ENCODE results near the gene B4GALT1.
"Not testable (repeated sequence)": the region's sequence is repeated elsewhere in the genome, so short reads cannot be mapped to it uniquely, and the experiment has no call there.

B4GALT1 gene

DNA sequence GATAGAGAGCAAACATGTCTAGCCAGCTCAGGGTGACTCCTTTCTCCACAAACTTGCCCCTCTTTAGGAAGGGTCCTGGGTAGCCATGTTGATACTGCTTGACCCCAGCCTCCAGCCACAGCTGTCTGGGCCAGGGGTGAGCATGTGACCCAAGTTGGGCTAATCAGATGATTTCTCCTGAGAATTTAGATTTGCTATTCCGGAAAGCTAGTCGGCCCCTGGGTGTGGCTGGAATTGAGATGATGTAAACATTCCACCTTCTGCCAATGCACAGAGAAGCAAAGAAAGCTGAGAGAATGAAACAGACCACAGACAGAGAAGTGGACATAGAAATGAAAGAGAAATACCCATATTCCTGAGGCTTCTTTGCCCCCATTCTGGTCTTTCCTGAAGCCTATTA lies 17.8 kb upstream of the B4GALT1 start:
- DNase-seq (ENCODE audit: low read depth), result no peak

DNA sequence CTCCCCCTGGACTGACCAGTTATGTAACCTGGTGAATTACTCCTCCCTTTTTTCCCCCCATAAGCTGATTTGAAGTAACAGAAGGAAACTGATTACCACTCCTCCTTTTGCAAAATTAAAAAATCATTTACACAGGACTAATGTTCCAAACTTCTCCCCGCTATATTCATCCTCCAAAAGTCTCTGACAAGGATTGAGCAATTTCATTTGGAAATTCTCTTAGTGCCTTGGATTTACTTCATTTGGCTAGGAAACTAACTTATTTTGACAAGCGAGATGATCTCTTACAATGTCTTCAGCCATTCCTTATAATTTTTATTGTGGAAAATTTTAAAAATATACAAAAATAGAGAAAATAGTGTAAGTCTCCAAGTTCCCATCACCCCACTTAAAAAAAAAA lies 15.4 kb upstream of the B4GALT1 start:
- DNase-seq (ENCODE audit: low read depth), result no peak

DNA sequence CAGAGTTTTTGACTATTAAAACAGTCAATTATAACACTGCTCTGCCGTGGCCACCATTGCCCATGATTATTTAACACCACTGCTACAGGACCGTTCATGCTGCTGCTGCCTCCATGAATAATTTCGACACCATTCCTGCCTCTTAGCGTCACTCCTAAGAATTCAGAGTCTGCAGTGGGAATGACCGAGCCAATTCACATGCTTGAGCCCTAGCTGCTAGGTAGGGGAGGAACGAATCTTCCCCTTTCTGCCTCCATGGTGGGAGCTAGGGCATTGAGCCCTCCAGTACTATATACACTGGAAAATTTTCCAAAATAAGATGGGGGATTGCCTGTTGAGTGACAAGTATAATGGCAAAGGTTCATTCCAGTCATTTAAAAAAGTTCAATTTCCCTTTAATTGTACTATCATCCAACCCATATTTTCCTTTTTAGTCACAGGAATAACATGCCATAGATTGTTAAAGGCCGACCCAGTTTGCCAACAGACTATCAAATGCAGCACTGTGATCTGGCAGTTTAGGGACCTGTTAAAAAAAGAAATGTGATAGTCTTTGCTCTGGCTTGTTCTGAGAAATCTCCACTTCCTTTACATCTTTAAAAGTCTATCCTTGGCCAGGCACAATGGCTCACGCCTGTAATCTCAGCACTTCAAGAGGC lies 13.5 kb upstream of the B4GALT1 start:
- no peak for DNase-seq (ENCODE audit: low read depth)

DNA sequence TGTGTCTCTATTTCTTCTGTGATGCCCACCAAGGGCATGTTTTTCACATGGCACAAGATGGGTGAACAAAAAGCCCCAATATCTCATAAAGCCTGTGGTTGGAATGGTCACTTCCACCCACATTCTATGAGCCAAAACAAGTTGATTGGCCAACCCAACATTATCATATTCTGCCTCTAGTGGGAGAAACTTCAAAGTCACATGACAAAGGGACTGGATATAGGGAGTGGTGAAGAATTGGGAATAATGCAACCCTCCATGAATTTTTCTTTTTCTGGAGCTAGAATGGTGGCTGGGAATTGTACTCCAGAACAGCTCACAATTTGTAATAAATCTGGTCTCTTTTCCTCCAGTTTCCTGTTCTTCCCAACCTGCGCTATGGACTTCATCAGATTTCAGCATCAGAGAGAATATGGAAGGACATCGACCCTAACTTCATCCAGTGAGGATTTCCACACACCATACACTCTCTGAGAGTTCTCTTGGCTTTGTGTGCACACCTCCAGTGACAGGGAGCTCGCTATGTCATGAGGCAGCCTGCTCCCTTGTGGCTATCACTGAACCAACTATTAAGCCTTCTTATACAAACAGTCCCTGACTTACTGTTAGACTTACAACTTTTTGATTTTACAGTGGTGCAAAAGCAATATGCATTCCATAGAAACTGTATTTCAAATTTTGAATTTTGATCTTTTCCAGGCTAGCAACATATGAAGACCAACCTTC lies 12.0 kb upstream of the B4GALT1 start:
- no peak for DNase-seq (ENCODE audit: low read depth)

DNA sequence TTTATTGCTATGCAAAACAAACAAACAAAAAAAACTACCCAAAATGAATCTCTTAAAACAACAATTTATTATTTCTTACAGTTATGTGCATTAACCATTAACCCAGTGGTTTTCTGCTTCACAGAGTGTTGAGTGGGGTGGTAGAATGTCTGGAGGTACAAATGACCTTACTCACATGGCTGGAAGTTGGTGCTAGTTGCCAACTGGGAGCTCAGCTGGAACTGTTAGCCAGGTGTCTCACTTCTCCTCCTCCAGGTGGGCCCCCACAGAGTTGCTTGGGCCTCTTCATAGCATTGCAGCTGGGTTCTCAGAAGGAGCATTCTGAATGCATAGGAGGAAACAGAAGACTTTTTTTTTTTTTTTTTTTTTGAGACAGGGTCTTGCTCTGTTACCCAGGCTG lies 10.5 kb upstream of the B4GALT1 start:
- DNase-seq (ENCODE audit: low read depth), result no peak

DNA sequence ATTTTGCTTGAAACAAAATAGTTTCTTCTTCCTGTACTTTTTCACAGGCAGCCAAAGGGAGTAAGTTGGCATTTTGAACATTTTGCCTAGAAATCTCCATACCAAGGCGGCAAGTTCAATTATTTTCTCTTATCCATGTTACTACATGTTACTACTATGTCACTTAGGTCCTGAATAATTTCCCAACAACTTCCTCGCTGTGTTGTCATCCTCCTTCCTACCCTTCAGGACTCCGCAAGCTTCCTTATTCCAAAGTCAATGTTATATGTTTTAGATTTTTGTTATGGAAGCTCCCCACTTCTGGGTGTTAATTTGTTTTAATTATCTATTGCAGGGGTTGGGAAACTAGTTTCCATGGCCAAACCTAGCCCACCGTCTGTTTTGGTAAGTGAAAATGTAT lies 9.9 kb upstream of the B4GALT1 start:
- DNase-seq (ENCODE audit: low read depth), result no peak

DNA sequence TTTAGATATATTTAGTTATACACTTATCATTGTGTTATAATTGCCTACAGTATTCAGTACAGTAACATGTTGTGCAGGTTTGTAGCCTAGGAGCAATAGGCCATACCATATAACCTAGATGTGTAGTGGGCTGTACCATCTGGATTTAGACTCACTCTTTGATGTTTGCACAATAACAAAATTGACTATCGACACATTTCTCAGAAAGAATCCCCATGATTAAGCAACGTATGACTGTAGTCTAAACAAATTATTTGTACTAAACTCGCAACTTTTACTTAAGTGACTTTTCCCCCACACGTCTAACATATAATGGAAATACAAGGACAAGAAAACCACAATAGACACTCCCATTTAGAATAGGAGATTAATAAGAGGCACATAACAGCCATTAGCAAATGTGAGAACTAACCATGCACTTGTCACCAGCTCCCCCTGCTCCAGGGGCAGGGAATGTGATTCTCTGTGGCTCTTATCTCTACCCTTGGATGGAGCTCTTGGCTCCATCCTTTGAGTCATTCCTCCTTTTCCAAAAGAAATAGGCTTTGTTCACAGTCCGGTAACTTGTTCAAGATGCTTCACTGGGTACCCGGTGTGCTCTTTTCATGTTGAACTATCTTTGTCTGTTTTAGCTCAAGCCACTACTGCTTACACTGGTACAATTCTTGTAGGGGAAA lies 8.7 kb upstream of the B4GALT1 start:
- DNase-seq (ENCODE audit: low read depth), result no peak

DNA sequence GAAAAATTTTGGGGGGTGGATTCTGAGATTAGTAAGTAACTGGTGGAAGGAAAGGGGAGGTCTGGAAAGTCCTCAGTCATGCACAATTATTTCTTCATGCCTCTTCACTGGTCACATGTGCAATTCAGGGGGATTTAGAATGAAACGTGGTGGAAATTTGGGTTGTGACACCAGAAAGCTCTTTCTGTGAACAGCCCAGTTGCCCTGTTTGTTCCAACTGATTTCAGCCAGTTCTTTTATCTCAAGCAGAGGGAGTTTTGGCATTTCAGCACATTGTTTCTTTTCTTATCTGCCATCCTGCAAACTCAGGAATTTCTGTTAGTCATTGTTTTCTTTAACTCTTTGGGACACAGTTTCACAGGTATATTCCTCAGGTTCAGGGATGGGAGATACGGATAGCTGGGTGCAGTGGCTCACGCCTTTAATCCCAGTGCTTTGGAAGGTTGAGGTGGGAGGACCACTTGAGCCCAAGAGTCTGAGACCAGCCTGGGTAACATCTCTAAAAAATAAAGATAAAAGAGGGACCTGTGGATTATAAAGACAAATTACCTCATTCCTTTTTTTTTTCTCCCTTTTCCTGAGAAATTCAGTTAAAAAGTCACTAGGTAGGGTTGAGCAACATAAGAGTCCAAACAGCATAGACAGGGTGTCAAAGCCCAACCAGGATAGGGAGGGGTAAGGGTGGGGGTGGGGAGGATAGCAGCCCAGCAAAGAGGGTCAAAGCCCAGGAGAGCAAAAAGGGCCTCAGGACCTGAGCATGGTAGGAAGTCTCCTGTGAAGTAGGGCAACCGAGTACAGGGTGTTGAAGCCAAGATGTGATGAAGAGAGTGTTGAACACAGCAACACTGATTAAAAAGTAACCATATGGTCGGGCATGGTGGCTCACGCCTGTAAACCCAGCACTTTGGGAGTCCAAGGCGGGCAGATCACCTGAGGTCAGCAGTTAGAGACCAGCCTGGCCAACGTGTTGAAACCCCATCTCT lies 5.4 kb upstream of the B4GALT1 start:
- DNase-seq (ENCODE audit: low read depth), result no peak

DNA sequence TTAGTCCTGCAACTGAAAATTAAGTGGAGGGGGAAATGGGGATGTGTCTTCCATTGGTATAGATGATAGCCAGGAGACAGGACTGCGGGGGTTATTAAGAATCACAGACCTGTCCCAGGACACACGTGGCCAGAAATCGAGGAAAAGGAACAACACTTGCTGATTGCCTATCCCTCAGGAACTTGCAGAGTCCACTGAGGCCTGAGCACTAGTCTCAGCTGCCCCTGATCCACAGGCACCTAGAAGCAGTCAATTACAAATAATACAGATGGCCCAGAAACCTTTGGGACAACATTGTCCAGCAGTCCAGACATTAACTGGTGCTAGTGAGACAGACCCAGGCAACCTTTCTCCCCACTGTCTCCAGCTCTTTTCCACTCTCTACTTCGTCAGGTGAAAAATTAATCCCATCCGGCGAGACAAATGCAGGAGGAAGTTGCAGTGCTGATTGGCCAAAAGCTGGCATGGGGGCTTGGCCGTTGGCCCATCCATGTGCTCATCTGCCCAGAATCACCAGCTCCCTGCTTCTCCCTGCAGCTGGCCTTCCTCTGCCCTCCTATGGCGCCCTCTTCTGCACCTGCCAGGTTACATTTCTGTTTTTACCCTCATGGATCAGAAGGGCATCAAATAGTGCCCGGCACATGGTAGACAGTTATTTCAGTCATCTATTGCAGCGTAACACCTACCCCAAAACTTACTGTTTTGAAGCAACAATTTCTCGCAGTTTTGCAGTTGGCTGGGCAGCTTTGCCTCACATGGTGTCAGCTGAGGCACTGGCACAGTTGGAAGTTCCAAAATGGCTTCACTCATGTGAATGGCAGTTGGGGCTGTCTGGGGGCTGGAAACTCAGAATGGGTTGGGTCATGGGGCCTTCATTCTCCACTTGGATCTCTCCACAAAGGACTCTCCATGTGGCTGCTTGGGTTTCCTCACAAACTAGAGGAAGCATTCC lies 3.6 kb upstream of the B4GALT1 start:
- no peak for DNase-seq (ENCODE audit: low read depth)

DNA sequence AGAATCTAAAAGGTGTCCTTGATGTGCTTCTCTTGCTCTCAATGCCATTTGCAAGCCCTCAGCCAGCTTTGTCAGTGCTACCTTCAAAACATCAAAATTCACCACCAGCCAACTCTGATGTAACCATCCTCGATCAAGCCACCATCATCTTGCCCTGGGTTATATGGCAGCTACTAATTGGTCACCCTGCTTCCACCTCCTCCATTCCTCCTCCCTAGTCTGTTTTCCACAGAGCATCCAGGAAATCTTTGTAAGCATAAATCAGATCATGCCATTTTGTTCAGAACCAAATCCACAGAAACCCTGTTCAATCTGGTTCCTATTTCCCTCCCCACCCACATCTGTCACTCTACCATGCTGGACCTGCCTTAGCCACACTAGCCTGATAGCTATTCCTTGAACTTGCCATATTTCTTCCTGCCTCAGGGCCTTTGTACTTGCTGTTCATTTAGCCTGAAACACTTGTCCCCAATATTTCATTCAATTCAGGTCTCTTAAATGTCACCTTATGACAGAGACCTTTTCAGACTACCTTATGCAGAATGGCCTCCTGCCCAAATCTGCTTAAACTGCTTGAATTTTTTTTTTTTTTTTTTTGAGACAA lies 1.9 kb upstream of the B4GALT1 start:
- no peak for DNase-seq (ENCODE audit: low read depth)

DNA sequence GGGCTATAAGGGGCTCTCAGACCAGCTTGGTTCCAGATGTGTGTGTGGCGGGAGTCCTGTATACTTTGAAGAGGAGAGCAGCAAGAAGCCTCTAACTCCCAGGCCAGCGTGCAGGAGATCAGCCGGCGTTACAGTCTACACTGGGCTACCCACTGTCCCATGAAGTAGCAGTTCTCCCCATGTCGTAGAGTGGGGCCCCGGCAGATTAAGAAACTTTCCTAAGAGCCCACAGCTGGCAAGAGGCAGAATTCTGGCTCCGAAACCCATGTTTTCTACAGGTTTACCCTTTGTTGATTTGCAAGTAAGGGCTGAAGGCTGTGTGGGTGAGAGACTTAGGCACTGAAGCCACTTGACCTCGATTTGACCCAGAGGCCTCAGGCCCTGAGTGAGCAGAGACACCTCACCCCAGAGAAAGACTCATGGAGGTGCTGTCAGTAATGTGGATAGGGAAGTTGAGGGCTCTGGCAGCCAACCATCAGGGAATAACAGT lies 881 bp upstream of the B4GALT1 start:
- no peak for DNase-seq (ENCODE audit: low read depth)

DNA sequence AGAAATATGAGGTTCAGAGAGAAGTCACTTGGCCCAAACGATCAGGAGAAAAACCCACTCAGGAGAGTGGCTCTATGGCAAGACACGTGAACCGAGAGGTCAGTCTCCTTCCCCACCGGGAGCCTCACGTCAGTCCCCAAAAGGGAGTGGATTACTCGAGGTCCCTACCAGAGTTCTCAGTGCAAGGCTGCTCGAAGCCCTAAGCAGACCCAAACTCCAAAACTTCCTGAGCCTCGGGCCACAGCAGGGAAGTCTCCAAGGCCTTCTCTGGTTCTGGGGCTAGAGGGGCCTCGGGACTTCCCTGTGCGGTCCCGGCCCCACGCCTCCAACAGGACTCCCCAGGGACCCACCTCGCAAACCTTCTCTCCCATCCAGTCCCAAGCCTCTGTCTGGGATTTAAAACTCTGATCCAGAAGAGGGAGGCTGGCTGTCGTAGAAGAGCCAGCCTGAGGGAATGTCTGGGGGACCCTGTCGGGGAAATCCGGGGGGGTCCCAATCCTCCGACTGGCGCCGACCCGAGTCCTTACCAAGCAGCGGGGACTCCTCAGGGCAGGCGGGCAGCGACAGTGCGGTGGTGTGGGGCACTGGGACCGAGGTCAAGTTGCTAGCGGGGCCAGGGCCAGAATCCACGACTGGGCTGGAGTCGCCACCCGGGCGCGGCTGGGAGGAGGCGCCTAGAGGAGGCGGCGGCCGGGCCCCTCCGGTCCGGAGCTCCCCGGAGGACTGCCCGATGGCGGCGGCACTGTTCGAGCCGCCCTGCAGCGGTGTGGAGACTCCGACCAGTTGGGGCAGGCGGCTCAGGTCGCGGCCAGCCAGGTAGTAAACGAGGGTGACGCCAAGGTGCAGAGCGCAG lies 679 bp downstream of the B4GALT1 start:
- no peak for DNase-seq (ENCODE audit: low read depth)

DNA sequence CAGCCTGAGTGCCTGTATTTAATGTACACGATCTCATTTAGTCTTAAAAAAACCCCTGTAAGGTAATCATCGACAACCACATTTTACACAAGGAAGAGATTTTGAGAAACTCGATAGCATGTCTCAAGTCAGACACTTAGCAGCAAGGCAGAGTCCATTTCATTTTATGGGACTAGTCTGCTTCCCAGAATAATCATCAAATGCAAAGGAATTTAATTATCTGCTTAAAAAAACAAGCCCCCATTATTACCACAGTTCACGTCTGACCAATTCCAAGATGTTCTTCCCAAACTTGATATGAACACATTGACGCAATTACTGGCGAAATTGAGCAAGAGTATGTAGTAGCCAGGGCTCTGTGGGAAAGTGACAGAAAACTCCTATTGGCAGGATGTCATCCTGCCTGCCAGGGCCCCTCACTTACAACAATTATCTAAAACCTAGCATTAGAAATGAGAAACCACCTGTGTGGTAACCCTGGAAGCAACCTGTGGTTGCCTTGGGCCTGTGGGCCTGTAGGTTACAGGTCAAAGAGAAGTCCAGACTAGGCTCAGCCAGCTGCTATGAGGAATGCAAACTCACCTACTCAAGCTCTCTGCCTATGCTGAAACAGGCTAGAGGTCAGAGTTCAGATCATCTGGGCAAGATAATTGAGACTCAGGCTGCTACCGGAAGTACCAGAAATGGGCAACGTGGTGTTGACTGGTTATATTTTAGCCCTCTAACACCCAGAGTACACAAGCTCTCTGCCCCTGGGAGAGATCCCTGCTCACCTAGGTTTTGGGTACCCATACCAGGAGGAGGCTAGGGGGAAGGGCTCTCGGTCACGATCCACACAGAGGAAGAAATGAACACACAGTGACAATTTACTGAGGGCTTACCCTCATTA lies 1.6 kb downstream of the B4GALT1 start:
- DNase-seq (ENCODE audit: low read depth), result peak; percentile 81

DNA sequence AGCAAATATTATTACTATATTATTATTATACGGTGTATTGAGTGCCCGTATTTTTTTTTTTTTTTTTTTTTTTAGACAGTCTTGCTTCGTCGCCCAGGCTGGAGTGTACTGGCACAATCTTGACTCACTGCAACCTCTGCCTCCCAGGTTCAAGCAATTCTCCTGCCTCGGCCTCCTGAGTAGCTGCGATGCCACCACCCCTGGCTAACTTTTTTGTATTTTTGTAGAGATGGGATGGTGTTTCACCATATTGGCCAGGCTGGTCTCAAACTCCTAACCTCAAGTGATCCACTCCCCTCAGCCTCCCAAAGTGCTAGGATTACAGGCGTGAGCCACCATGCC lies 2.2 kb downstream of the B4GALT1 start:
- not testable (repeated sequence) for DNase-seq (ENCODE audit: low read depth)

DNA sequence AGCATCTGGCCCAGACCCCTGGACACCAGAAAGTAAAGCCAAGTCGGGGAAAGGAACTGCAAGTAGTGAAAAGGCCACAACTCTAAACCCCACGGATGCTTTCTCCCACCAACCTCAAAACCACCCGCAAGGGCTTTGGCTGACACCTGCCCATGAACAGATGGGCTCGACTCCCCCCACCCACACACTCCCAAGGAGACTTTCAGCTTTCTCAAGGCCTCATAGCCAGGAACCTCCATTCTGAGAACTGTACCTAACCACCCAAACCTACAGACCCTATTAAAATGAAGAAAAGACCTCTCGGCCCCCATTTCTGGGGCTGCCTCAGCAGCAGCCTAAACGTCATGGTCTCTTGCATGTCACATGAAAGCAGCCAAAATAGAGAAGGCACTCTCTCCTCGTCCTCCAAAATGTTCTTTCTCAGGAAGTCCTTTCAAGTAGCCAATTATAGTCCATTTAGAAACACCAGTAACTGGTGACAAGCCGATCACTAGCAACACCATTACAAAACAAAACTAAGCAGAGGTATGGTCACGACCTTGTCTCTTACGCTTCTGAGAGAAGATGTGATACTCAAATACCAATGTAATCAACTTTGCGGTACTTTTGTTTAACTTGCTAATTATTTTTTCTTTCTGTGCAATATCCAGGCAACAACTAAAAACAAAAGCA lies 2.9 kb downstream of the B4GALT1 start:
- no peak for DNase-seq (ENCODE audit: low read depth)

DNA sequence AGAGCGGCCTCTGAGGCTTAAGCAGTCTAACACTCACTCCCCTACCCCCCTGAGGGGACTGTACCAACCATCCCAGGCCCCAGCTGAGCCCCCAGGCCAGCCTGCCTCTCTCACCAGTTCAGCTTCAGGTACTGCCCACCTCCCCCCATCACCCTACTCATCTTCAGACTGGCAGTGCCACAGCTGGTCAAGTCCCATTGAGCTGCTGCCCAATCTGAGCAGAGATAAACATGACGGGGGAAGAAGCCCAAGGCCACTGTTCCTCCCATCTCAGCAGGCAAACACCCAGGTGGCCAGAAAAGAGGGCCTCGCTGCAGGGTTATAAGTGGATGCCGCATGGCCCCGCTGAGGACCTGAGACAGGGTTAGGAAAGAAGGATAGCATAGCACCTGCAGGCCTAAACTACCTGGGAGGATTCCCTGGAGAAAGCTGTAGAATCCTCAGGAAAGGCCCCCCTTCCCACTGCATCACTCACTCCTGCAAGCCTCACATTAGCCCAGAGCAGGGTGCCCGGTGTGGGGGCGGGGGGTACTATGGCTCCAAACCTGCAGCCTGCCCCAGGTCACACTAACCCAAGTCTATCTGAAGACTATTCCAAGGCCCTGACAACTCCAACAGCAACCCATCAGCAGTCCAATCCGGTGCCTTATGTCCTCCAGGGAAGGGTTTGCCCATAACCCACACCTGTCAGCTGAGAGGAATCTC lies 3.6 kb downstream of the B4GALT1 start:
- no peak for DNase-seq (ENCODE audit: low read depth)

DNA sequence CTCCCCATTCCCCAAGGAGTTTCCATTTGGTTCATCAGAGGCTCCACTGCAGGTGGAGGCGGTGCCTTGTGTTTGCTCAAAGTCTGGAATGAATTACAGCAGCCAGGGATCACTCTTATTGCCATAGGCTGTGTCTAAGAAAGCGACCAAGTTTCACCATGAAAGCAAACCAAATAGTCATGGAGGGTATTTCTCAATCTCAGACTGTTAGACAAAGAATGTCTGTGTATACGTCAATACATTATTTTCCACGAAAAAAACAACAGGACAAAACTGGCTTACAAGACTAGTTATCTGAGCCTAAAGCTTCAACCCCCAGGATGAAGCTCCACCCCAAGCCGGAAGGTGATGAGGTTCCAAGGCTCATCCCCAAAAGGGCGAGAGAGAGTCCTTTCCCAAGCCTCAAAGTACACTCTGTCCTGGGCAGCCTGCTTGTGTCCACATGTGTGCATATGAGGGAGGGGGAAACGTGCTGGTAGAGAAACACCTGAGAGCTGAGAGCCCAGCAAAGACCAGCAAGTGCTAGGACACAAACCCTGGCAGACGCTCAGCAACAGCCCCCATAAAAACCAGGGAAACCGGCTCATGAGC lies 4.3 kb downstream of the B4GALT1 start:
- peak; percentile 71 for DNase-seq (ENCODE audit: low read depth)

Measured in GM04504 (cell line).